Fibroblast of skin of right quadriceps (primary cell): ENCODE data around the gene EGFL7.
A peak's percentile ranks its signal among the peaks of the same experiment; 100 is the strongest.

Experiments
- DNase-seq: peaks from one replicate; pipeline ENCODE4 v3.0.0-alpha.2; 2013

EGFL7 gene

GRCh38 chr9:136661641-136662325 lies 933 bp upstream of the EGFL7 start:
- no peak for DNase-seq

GRCh38 chr9:136662326-136662655 lies 425 bp upstream of the EGFL7 start:
- no peak for DNase-seq

GRCh38 chr9:136664000-136664915 lies 1.5 kb downstream of the EGFL7 start:
- DNase-seq = no peak

GRCh38 chr9:136665111-136665703 lies 2.5 kb downstream of the EGFL7 start:
- peak; percentile 17 for DNase-seq

- DNase-seq = no peak
These were observed 3.1 kb downstream of the EGFL7 start for GRCh38 chr9:136665704-136666371.

GRCh38 chr9:136666372-136667213 lies 3.9 kb downstream of the EGFL7 start:
- DNase-seq = no peak

- DNase-seq = no peak
These were observed 4.7 kb downstream of the EGFL7 start for GRCh38 chr9:136667214-136667939.

- no peak for DNase-seq
These were observed 5.4 kb downstream of the EGFL7 start for GRCh38 chr9:136667940-136668760.

- no peak for DNase-seq
These were observed 6.5 kb downstream of the EGFL7 start for GRCh38 chr9:136668983-136669790.

GRCh38 chr9:136669791-136670464 lies 7.2 kb downstream of the EGFL7 start:
- no peak for DNase-seq

- DNase-seq = no peak
These were observed 8.0 kb downstream of the EGFL7 start for GRCh38 chr9:136670576-136671253.

GRCh38 chr9:136671254-136671614 lies 8.5 kb downstream of the EGFL7 start:
- DNase-seq = no peak

GRCh38 chr9:136671646-136672430 lies 9.1 kb downstream of the EGFL7 start:
- DNase-seq = no peak

- no peak for DNase-seq
These were observed 9.8 kb downstream of the EGFL7 start for GRCh38 chr9:136672431-136673087.

GRCh38 chr9:136673088-136673974 lies 10.6 kb downstream of the EGFL7 start:
- DNase-seq = no peak
